ENCODE data around the gene CLIC5.

DNA sequence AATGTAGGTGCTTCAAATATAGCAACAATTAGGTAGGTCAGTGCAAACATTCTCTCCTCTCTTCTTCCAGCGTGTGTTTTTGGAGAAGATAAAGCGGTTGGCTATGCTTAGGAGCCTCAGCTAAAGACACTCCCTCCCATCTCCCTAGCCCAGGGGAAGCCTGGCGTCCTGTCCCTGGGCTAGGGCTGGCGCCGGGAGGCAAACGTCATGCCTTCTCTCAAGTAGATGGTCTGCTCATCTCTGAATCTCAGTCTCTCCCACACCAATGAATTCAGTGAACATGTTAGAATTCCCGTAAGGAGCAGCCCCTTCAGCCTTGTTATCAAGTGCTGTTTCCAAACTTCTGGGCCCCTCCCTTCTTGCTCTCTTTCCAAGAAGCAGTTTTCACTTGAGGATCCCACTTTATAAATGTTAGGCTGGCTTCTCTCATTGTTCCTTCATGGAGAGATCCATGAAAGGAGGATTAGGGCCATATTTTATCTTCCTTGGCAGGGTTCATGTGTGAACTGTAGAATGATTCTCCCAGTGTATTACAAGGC, 142.8 kb downstream of the CLIC5 start:
- TF ChIP-seq POLR2A (IDR thresholded peaks at IDR 0.05) = no peak
- TF ChIP-seq, protein P1, sequence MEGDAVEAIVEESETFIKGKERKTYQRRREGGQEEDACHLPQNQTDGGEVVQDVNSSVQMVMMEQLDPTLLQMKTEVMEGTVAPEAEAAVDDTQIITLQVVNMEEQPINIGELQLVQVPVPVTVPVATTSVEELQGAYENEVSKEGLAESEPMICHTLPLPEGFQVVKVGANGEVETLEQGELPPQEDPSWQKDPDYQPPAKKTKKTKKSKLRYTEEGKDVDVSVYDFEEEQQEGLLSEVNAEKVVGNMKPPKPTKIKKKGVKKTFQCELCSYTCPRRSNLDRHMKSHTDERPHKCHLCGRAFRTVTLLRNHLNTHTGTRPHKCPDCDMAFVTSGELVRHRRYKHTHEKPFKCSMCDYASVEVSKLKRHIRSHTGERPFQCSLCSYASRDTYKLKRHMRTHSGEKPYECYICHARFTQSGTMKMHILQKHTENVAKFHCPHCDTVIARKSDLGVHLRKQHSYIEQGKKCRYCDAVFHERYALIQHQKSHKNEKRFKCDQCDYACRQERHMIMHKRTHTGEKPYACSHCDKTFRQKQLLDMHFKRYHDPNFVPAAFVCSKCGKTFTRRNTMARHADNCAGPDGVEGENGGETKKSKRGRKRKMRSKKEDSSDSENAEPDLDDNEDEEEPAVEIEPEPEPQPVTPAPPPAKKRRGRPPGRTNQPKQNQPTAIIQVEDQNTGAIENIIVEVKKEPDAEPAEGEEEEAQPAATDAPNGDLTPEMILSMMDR (IDR thresholded peaks at IDR 0.05) = no peak
- no peak for TF ChIP-seq EP300 (IDR thresholded peaks at IDR 0.05)

Measured in gastroesophageal sphincter (tissue), 3 donors.